Epithelial cell of proximal tubule (primary cell): ENCODE measurements around the gene DNAJC6. TPM values are rescaled to one million over a fixed set of nuclear protein-coding genes. Genes with fewer than 3 reads are reported as not detected.

Experiments
- DNase-seq: peaks from one replicate; pipeline ENCODE4 v3.0.0-alpha.2; 2011; ENCODE audit warnings: low read depth
- H3K4me3 ChIP-seq: 2 replicates; pipeline ENCODE4 v1.5.1; 2011; ENCODE audit warnings: low read depth, mild to moderate bottlenecking, low read length
- total RNA-seq: library from RNA; depleted of rRNA; stranded (reverse); fragments of >200 nt; gene quantifications from 2 replicates; pipeline ENCODE4 v1.2.3, GENCODE V29; 2015
- TF ChIP-seq, protein P1 (sequence below): conservative IDR thresholded peaks from 2 replicates; pipeline ENCODE4 v1.5.1; 2012; ENCODE audit warnings: low read depth, mild to moderate bottlenecking, low read length

Gene DNAJC6
- total RNA-seq, 1 donor from 2014 or later, result 6.9 TPM

DNA sequence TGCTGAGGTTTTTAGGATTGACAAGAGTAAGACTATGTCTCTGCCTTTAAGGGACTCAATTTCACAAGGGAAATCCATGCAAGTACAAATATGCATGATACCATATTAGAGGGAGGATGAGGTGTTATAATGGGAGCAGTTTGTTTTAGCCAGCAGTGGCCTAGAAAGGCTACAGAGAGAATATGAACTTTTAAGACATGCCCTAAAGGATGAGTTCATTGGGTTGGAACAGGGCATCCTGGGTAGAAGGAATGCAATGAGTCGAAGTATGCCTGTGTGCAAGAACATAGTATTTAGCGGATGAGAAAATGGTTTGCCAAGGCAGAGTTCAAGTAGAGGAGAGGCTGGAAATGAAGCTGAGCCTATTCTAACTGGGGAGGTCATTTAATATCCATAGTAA lies 78.5 kb downstream of the DNAJC6 start:
- DNase-seq, result no peak
- TF ChIP-seq, protein P1, sequence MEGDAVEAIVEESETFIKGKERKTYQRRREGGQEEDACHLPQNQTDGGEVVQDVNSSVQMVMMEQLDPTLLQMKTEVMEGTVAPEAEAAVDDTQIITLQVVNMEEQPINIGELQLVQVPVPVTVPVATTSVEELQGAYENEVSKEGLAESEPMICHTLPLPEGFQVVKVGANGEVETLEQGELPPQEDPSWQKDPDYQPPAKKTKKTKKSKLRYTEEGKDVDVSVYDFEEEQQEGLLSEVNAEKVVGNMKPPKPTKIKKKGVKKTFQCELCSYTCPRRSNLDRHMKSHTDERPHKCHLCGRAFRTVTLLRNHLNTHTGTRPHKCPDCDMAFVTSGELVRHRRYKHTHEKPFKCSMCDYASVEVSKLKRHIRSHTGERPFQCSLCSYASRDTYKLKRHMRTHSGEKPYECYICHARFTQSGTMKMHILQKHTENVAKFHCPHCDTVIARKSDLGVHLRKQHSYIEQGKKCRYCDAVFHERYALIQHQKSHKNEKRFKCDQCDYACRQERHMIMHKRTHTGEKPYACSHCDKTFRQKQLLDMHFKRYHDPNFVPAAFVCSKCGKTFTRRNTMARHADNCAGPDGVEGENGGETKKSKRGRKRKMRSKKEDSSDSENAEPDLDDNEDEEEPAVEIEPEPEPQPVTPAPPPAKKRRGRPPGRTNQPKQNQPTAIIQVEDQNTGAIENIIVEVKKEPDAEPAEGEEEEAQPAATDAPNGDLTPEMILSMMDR, result no peak
- no peak overlapping the region for H3K4me3 ChIP-seq

DNA sequence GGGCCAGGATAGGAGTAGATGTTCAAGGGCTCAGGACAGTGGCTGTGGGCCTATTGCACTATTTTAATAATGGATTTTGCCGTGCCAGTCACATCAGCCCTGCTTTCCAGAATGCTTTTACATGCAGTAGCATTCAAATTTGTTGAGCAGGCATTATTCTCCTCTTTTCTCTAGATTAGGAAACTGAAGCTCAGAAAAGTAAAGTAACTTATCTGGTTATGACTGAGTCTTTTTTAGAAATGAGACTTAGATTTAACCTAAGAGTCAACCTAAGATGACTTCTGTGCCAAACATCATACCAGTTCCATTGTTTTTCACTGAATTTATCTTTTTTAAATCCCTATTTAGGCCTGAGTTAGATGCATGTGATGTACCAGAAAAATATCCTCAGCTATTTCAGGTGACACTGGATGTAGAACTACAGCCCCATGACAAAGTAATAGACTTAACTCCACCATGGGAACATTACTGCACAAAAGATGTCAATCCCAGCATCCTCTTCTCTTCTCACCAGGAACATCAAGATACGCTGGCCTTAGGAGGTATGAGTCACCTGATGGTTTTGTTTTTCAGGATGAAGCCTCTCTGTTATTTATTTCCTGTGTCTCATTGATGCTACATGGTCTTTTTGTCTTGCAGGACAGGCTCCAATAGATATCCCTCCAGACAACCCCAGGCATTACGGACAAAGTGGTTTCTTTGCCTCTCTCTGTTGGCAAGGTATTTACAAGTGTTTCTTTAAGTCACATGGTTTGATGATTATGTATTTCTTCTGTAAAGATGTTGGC lies 79.8 kb downstream of the DNAJC6 start:
- no peak overlapping the region for H3K4me3 ChIP-seq
- DNase-seq, result no peak
- TF ChIP-seq, protein P1, result no peak

DNA sequence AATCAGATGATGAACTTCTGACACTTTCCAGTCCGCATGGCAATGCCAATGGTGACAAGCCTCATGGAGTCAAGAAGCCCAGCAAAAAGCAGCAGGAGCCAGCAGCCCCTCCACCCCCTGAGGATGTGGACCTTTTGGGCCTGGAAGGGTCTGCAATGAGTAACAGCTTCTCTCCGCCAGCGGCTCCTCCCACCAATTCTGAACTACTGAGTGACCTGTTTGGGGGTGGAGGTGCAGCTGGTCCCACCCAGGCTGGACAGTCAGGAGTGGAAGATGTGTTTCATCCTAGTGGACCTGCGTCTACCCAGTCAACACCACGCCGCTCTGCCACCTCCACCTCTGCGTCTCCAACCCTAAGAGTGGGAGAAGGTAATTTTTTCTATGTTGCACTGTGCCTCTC lies 83.2 kb downstream of the DNAJC6 start:
- DNase-seq, result no peak
- TF ChIP-seq, protein P1, result no peak

DNA sequence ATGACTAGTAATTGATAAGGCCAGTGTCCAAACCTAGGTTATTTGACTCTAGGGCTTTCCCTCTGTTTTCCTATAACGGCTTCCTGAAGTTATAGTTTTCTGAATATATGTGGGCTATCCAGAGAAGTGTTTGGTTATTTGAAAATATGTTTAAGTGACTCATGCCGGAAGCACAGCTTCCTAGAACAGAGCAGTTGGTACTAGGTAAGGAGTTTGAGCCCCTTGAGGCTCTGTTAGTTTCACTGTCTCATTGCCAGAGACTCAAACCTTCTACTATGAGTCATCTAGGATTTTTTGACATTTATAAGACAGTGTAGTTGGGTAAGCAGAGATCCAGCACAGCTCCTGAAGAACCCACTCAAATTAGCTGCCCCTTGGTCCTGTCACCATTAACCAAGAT lies 84.0 kb downstream of the DNAJC6 start:
- H3K4me3 ChIP-seq, result no peak overlapping the region
- DNase-seq, result no peak
- TF ChIP-seq, protein P1, result no peak

More for the DNA sequence above, 83.2 kb downstream of the DNAJC6 start:
- no peak overlapping the region for H3K4me3 ChIP-seq

DNA sequence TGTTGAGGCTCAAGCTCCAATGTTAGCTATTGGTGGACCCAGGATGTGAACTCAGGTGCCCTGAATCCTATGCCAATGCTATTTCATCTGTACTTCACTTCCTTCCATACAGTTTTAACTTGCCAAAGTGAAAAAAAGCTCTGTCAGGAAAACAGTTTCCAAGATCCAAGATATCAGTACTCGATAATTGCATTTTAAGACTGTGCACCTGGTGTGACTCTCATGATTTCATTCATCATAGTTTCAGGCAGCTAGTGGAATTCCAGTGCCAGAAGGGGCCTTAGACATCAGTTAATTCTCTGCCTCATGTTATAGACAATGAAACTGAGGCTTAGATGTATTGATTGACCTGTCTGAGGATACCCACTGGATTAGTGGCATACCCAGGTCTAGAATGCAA lies 84.6 kb downstream of the DNAJC6 start:
- H3K4me3 ChIP-seq, result no peak overlapping the region
- TF ChIP-seq, protein P1, result no peak
- DNase-seq, result no peak

DNA sequence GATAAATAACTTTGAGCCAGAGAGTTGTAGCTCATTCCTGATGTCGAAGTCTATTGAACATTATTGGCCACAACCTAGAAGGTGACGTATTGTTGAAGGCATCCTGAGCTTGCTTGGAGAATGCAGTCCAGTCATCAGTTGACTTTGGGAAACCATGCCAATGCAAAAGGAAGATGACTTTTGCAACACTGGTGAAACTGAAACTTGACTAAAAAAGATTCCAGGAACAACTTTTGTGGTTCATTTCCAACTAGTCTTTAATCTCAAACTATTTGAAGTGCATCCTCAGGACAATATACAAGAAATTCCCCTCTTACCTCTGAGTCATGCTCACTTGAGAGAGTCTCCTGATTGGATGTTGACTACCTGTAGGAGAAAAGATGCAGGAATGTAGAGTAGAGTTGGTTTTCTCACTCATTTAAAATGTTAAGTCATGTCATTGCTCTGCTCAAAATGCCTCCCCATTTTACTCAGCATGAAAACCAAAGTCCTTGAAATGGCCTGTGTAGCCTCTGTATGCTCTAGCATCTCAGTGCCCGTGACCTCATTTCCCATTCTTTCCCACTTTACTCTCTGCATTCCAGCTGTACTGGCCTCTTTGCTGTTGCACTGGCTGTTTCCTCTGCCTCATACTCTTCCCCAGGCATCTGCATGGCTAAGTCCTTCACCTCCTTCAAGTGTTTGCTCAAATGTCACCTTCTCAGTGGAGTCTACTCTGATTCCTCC lies 86.7 kb downstream of the DNAJC6 start:
- no peak overlapping the region for H3K4me3 ChIP-seq
- DNase-seq, result peak; percentile 95
- TF ChIP-seq, protein P1, result no peak
